GM20000 (cell line): ENCODE results near the gene MRPL20.
"Not testable (repeated sequence)": the region's sequence is repeated elsewhere in the genome, so short reads cannot be mapped to it uniquely, and the experiment has no call there.

Source experiments
- DNase-seq: peaks from one replicate; pipeline ENCODE4 v3.0.0; 2012; ENCODE audit warnings: low spot score
- CTCF ChIP-seq: IDR thresholded peaks from 2 replicates; pipeline ENCODE4 v1.5.1; 2012; ENCODE audit warnings: mild to moderate bottlenecking, control low read depth; ENCODE audit errors: extremely low read depth, missing control alignments

The MRPL20 gene

GRCh38 chr1:1421147-1421906, 14.2 kb upstream of the MRPL20 start, which contains the start of gene ANKRD65:
Gene ANKRD65, minus strand, starts transcription at chr1:1421276. Its CDS starts 271 bp downstream, at chr1:1421005.
- DNase-seq = peak; percentile 21
- TF ChIP-seq CTCF = no peak

GRCh38 chr1:1420654-1421141, 13.6 kb upstream of the MRPL20 start:
- no peak for TF ChIP-seq CTCF
- DNase-seq = peak; percentile 25

- no peak for TF ChIP-seq CTCF
- peak; percentile 69 for DNase-seq
Observed at GRCh38 chr1:1419813-1420653, 12.9 kb upstream of the MRPL20 start.

- DNase-seq = no peak
- no peak for TF ChIP-seq CTCF
Observed at GRCh38 chr1:1419363-1419812, 12.3 kb upstream of the MRPL20 start.

- no peak for TF ChIP-seq CTCF
- DNase-seq = no peak
Observed at GRCh38 chr1:1418464-1419362, 11.6 kb upstream of the MRPL20 start.

- not testable (repeated sequence) for DNase-seq
Observed at GRCh38 chr1:1417825-1418463, 10.9 kb upstream of the MRPL20 start.

- DNase-seq = not testable (repeated sequence)
Observed at GRCh38 chr1:1417396-1417795, 10.3 kb upstream of the MRPL20 start.
